ENCODE data around the gene NPY. TPM values are rescaled to one million over a fixed set of nuclear protein-coding genes. Genes with fewer than 3 reads are reported as not detected.

The NPY gene
- total RNA-seq, 1 donor from 2014 or later: not detected

DNA sequence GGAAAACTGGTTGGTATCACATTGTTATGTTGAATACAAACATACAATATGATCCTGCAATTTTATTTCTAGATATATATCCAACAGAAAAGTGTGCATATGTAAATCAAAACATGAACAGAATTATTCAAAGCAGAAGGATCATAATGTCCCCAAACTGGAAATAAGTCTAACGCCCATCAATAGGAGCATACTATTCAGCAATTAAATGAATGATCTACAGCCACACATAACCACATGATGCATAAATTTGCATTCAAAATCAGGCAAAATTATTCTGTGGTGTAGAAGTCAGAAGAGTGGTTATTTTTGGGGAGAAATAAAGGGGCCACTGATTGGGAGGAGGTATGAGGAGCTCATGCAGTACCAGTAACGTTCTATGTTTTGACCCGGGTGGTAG, 28.6 kb downstream of the NPY start:
- Mint-ChIP-seq H3K9me3 (ENCODE audit: low read depth) (peaks cover 2% of the 10 kb centered on the region), H3K4me3 (ENCODE audit: low read depth) (no peak overlapping the region), H3K36me3 (ENCODE audit: insufficient read depth) (no peaks in the 10 kb centered on the region), H3K27me3 (peaks cover 5% of the 10 kb centered on the region), H3K27ac (no peak overlapping the region), H3K4me1 (ENCODE audit: low read depth) (peaks cover 2% of the 10 kb centered on the region)
- TF ChIP-seq, protein P1, sequence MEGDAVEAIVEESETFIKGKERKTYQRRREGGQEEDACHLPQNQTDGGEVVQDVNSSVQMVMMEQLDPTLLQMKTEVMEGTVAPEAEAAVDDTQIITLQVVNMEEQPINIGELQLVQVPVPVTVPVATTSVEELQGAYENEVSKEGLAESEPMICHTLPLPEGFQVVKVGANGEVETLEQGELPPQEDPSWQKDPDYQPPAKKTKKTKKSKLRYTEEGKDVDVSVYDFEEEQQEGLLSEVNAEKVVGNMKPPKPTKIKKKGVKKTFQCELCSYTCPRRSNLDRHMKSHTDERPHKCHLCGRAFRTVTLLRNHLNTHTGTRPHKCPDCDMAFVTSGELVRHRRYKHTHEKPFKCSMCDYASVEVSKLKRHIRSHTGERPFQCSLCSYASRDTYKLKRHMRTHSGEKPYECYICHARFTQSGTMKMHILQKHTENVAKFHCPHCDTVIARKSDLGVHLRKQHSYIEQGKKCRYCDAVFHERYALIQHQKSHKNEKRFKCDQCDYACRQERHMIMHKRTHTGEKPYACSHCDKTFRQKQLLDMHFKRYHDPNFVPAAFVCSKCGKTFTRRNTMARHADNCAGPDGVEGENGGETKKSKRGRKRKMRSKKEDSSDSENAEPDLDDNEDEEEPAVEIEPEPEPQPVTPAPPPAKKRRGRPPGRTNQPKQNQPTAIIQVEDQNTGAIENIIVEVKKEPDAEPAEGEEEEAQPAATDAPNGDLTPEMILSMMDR (IDR thresholded peaks at IDR 0.05; ENCODE audit: unreplicated experiment): no peak
- no peak for DNase-seq (ENCODE audit: low spot score, unreplicated experiment)

DNA sequence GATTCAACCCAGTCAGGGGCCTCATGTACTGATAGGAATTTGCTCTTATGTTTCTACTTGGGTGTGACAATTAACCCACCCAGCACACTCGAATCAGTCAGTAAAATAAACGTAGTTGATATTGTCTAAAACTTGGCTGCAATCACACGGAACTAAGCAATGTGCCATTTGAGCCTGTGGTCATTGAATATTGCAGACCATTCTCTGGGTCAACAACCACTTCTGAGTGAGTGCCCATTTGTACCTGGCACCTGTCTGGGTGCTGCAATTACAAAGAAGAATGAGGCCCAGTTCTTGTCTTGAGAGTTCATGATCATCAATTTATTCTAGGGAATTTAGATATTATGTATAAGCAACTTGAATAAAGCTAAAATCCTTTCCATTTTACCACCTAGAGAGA, 29.8 kb downstream of the NPY start:
- TF ChIP-seq, protein P1 (IDR thresholded peaks at IDR 0.05; ENCODE audit: unreplicated experiment): no peak
- peaks cover 7% of the 10 kb centered on the region for H3K27me3 Mint-ChIP-seq
- peaks cover 2% of the 10 kb centered on the region for H3K4me1 Mint-ChIP-seq (ENCODE audit: low read depth)
- peaks cover 2% of the 10 kb centered on the region for H3K9me3 Mint-ChIP-seq (ENCODE audit: low read depth)
- no peaks in the 10 kb centered on the region for H3K36me3 Mint-ChIP-seq (ENCODE audit: insufficient read depth)
- no peak for DNase-seq (ENCODE audit: low spot score, unreplicated experiment)
- no peak overlapping the region for H3K4me3 Mint-ChIP-seq (ENCODE audit: low read depth)
- H3K27ac Mint-ChIP-seq: no peak overlapping the region

DNA sequence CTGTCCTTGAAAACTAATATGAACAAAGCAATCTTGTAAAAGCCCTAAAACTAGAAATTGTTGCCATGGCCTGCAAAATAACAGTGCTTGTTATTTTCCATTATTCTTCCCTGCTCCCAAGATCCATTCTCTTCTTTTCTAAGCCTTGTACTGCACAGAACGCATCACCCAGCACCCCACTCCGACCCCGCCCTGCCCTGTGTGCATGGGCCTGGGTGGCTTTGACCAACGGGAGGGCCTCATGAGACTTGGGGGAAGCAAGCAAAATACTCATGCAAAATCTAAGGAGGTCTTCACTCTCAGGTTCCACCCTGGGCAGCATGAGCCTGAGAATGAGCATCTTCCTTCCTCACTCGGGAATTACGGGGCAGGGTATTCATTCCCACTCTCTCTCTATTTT, 32.4 kb downstream of the NPY start:
- Mint-ChIP-seq H3K27ac (no peak overlapping the region), H3K27me3 (peaks cover 7% of the 10 kb centered on the region), H3K9me3 (ENCODE audit: low read depth) (no peaks in the 10 kb centered on the region), H3K4me1 (ENCODE audit: low read depth) (peaks cover 2% of the 10 kb centered on the region), H3K4me3 (ENCODE audit: low read depth) (no peak overlapping the region), H3K36me3 (ENCODE audit: insufficient read depth) (no peaks in the 10 kb centered on the region)
- no peak for DNase-seq (ENCODE audit: low spot score, unreplicated experiment)
- TF ChIP-seq, protein P1 (IDR thresholded peaks at IDR 0.05; ENCODE audit: unreplicated experiment): no peak

DNA sequence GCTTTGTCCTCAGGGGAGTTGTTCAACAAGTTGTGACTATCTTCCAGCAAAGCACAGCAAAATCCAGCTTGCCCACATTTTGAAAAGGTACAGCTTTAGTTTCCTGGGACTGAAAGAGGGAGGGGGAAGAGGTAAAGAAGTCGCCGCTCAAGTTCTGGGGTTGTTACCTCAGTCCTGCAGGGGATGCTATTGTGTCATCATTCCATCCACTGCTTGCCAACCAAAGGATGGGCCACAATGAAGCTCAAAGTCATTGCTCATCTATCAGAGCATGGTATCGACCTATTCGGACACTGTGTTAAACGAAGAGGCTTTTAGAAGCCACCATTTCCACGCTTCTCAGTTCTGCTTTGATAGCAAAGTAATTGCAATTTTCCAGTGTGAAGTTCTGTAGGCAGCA, 34.3 kb downstream of the NPY start:
- Mint-ChIP-seq H3K4me1 (ENCODE audit: low read depth) (peaks cover 2% of the 10 kb centered on the region), H3K9me3 (ENCODE audit: low read depth) (no peaks in the 10 kb centered on the region), H3K27me3 (peaks cover 11% of the 10 kb centered on the region), H3K4me3 (ENCODE audit: low read depth) (no peak overlapping the region), H3K36me3 (ENCODE audit: insufficient read depth) (no peaks in the 10 kb centered on the region), H3K27ac (no peak overlapping the region)
- TF ChIP-seq, protein P1 (IDR thresholded peaks at IDR 0.05; ENCODE audit: unreplicated experiment): peak; percentile 28
- DNase-seq (ENCODE audit: low spot score, unreplicated experiment): no peak

DNA sequence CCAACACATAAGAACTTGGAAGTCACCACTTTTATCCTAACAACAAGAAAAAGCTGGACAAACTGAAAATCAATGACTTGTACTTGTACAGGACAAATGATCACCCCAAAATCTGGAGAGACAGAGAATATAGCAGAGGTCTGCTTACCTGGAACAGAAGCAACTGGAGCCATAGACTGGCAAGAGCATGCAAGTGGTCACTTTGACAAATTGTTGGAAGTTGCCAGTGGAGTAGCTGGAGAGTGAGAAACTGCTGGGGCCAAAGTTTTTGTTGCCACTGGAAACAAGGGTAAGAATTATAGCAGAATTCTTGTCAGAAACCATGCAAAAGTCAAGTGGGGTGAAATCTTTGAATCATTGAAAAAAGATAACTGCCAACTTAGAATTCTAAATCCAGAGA, 35.2 kb downstream of the NPY start:
- Mint-ChIP-seq H3K27me3 (peaks cover 11% of the 10 kb centered on the region), H3K27ac (no peak overlapping the region), H3K4me3 (ENCODE audit: low read depth) (no peak overlapping the region), H3K36me3 (ENCODE audit: insufficient read depth) (no peaks in the 10 kb centered on the region), H3K4me1 (ENCODE audit: low read depth) (peaks cover 2% of the 10 kb centered on the region), H3K9me3 (ENCODE audit: low read depth) (no peaks in the 10 kb centered on the region)
- TF ChIP-seq, protein P1 (IDR thresholded peaks at IDR 0.05; ENCODE audit: unreplicated experiment): no peak
- no peak for DNase-seq (ENCODE audit: low spot score, unreplicated experiment)

All from progenitor cell of endocrine pancreas (in vitro differentiated cells).